Activated CD8-positive, alpha-beta T cell treated with anti-CD3 and anti-CD28 coated beads for 36 hours (primary cell): ENCODE measurements around the gene NUAK2. TPM values are rescaled to one million over a fixed set of nuclear protein-coding genes. Genes with fewer than 3 reads are reported as not detected.
"Not testable (repeated sequence)": the region's sequence is repeated elsewhere in the genome, so short reads cannot be mapped to it uniquely, and the experiment has no call there.

Experiments
- ATAC-seq: fragments of 200-7000 bp; cut with Tn5 transposase; one replicate; pipeline ENCODE4 v1.10.0; 2021; ENCODE audit warnings: mild to moderate bottlenecking, moderate library complexity
- CTCF ChIA-PET: fragments of 350-600 bp; sonication (Branson Sonifier 250); formaldehyde crosslinking; loops from one replicate; lab custom pipeline; 2021; ENCODE audit warnings: antibody characterized with exemption; lab: Charles Lee
- POLR2A ChIA-PET: fragments of 350-600 bp; sonication (Branson Sonifier 250); formaldehyde crosslinking; loops from one replicate; lab custom pipeline; 2021; ENCODE audit warnings: antibody characterized with exemption; lab: Charles Lee
- DNase-seq: peaks from one replicate; pipeline ENCODE4 v3.0.0-alpha.2; 2020
- H3K27ac Mint-ChIP-seq: one replicate; pipeline ENCODE4 v1.8.0; 2021; ENCODE audit warnings: mild to moderate bottlenecking, mixed read lengths
- H3K27me3 Mint-ChIP-seq: one replicate; pipeline ENCODE4 v1.8.0; 2021; ENCODE audit warnings: mixed read lengths
- H3K36me3 Mint-ChIP-seq: one replicate; pipeline ENCODE4 v1.8.0; 2021; ENCODE audit warnings: low read depth, mixed read lengths
- H3K4me1 Mint-ChIP-seq: one replicate; pipeline ENCODE4 v1.8.0; 2021; ENCODE audit warnings: low read depth, mixed read lengths
- H3K4me3 Mint-ChIP-seq: one replicate; pipeline ENCODE4 v1.8.0; 2021; ENCODE audit warnings: mild to moderate bottlenecking, moderate library complexity, mixed read lengths
- H3K9me3 Mint-ChIP-seq: one replicate; pipeline ENCODE4 v1.8.0; 2021; ENCODE audit warnings: mixed read lengths
- intact Hi-C: fragments of 100-400 bp; cut with micrococcal nuclease; formaldehyde crosslinking; loops from one replicate; pipeline ENCODE4 v1.10.0; 2022
- total RNA-seq, 2 experiments: library from RNA; stranded (reverse); gene quantifications; one replicate each; pipeline ENCODE4 v1.2.3, GENCODE V29; 2021
- TF ChIP-seq, protein P1 (sequence below): fragments of 200-600 bp; IDR thresholded peaks from one replicate; pipeline ENCODE4 v1.8.0; 2022; ENCODE audit warnings: antibody characterized with exemption, mild to moderate bottlenecking

The NUAK2 gene
- total RNA-seq, 2 experiments from 2014 or later, result 1.9 TPM

DNA sequence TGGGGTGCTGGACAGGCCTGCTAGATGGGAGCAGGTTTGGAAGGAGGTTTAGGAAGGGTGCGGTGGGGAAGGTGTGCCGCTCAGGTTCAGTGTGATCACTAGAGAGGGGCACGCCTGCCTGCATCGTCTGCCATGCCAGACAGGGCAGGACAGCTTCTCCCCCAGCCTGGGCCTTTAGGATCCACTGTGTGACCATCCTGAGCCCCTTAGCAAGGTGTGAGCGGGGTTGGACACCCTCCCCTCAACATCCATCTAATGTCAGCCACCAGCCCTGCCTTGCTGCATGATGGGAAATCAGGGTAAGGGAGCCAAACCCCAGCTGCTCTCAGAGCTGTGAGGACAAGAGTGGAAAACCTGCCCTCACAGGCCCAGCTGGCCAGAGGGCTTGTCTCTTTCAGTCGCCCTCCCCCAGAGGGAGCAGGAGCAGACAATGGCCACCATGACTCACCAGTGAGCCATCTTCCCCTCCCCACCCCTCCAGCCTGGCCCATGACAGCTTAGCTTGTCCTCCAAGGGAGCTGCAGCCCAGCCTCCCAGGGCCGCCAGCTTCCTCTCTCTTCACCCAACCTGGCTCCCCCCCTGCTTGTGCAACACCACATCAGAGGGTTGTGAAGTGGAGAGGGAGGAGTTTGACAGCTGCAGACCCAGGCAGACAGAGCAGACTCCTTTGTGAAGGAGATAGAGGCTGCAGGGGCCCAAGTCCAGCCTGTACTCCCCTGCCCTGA lies 37.0 kb downstream of the NUAK2 start:
- ChIA-PET POLR2A (interaction anchor here (0.7 to 10.4 kb wide), 6 partner anchors 11 to 348 kb away, joined by 3 to 158 read pairs (median 3); partner anchors contain the start of genes ELK4 and NUAK2), CTCF (interaction anchor here (0.9 to 23.4 kb wide), 4 partner anchors 10 to 56 kb away, joined by 4 to 1285 read pairs (median 68); partner anchors contain the start of gene NUAK2)
- intact Hi-C loops, result loop anchor here (2.0 kb wide), 1 partner anchor 36 kb away; the partner anchor contains the start of gene NUAK2
- TF ChIP-seq, protein P1, sequence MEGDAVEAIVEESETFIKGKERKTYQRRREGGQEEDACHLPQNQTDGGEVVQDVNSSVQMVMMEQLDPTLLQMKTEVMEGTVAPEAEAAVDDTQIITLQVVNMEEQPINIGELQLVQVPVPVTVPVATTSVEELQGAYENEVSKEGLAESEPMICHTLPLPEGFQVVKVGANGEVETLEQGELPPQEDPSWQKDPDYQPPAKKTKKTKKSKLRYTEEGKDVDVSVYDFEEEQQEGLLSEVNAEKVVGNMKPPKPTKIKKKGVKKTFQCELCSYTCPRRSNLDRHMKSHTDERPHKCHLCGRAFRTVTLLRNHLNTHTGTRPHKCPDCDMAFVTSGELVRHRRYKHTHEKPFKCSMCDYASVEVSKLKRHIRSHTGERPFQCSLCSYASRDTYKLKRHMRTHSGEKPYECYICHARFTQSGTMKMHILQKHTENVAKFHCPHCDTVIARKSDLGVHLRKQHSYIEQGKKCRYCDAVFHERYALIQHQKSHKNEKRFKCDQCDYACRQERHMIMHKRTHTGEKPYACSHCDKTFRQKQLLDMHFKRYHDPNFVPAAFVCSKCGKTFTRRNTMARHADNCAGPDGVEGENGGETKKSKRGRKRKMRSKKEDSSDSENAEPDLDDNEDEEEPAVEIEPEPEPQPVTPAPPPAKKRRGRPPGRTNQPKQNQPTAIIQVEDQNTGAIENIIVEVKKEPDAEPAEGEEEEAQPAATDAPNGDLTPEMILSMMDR, result no peak
- DNase-seq, result peak; percentile 96
- Mint-ChIP-seq H3K9me3 (peaks cover 3% of the 10 kb centered on the region), H3K36me3 (no peaks in the 10 kb centered on the region), H3K27ac (peak overlapping the region; percentile 66), H3K4me1 (peaks cover 74% of the 10 kb centered on the region), H3K4me3 (peak overlapping the region; percentile 57), H3K27me3 (no peaks in the 10 kb centered on the region)
- peak; percentile 75 for ATAC-seq

DNA sequence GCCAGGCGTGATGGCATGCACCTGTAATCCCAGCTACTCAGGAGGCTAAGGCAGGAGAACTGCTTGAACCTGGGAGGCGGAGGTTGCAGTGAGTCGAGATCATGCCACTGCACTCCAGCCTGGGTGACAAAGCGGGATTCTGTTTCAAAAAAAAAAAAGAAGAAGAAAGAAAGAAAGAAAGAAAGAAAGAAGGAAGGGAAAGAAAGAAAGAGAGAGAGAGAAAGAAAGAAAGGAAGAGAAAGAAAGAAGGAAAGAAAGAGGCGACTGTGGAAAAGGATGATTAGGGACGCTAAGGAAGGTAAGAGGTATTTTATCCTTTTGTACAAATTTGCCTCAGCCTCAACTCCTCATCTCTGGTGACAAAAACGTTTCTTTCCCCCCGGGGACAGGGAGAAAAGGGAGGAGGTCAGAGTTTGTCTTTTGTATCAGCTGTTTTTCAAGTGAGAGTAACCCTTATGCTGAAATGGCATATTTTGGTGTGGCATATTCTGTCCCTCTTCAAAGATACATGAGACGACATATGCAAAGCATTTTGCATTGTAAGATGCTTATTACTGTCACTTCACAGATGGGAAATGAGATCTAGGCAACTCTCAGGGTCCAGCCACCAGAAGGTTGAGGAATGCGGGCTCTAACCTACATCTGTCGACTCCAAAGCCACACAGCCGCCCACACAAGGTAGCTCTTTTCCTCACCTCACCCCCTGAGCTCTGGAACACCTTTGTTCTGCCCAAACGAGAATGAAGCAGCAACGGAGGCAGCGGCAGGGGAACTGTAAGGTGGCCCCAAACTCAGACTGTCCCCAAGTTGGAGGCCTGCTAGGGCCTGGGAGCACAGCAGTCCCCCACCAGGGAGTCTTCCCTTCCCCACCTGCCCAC lies 38.0 kb downstream of the NUAK2 start:
- no peak overlapping the region for H3K27ac Mint-ChIP-seq
- TF ChIP-seq, protein P1, result no peak
- ChIA-PET CTCF (interaction anchor here (2.1 to 23.4 kb wide), 3 partner anchors 10 to 40 kb away, joined by 8 to 1285 read pairs (median 128); partner anchors contain the start of gene NUAK2), POLR2A (interaction anchor here (1.0 to 10.4 kb wide), 4 partner anchors 10 to 55 kb away, joined by 3 to 158 read pairs (median 8); partner anchors contain the start of gene NUAK2)
- peaks cover 79% of the 10 kb centered on the region for H3K4me1 Mint-ChIP-seq
- H3K27me3 Mint-ChIP-seq, result no peaks in the 10 kb centered on the region
- intact Hi-C loops, result loop anchor here (2.0 kb wide), 1 partner anchor 37 kb away; the partner anchor contains the start of gene NUAK2
- DNase-seq, result peak; percentile 28
- H3K9me3 Mint-ChIP-seq, result peaks cover 3% of the 10 kb centered on the region
- H3K4me3 Mint-ChIP-seq, result no peak overlapping the region
- no peaks in the 10 kb centered on the region for H3K36me3 Mint-ChIP-seq
- ATAC-seq, result no peak

DNA sequence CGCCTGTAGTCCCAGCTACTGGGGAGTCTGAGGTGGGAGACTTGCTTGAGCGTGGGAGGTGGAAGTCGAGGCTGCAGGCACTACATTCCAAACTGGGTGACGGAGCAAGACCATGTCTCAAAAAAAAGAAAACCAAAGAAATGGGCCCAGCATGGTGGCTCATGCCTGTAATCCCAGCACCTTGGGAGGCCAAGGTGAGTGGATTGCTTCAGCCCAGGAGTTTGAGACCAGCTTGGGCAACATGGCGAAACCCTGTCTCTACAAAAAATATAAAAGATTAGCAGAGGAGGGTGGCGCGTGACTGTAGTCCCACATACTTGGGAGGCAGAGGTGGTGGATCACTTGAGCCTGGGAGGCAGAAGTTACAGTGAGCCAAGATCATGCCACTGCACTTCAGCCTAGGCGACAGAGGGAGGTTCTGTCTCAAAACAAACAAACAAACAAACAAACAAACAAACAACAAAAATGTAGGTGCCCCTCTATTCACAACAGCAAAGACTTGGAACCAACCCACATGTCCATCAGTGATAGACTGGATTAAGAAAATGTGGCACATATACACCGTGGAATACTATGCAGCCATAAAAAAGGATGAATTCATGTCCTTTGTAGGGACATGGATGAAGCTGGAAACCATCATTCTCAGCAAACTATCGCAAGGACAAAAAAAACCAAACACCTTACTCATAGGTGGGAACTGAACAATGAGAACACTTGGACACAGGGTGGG lies 40.7 kb downstream of the NUAK2 start:
- intact Hi-C loops, H3K27me3 Mint-ChIP-seq, H3K4me3 Mint-ChIP-seq, H3K9me3 Mint-ChIP-seq, H3K36me3 Mint-ChIP-seq, ATAC-seq, DNase-seq: not testable (repeated sequence)
- peak overlapping the region; percentile 49 for H3K27ac Mint-ChIP-seq
- H3K4me1 Mint-ChIP-seq, result peaks cover 63% of the 10 kb centered on the region
- ChIA-PET POLR2A (interaction anchor here (10.4 kb wide), 1 partner anchor 38 kb away, joined by 158 read pairs; the partner anchor contains the start of gene NUAK2), CTCF (interaction anchor here (1.2 to 23.4 kb wide), 8 partner anchors 7 to 243 kb away, joined by 4 to 1285 read pairs (median 7); partner anchors contain the start of gene NUAK2)

DNA sequence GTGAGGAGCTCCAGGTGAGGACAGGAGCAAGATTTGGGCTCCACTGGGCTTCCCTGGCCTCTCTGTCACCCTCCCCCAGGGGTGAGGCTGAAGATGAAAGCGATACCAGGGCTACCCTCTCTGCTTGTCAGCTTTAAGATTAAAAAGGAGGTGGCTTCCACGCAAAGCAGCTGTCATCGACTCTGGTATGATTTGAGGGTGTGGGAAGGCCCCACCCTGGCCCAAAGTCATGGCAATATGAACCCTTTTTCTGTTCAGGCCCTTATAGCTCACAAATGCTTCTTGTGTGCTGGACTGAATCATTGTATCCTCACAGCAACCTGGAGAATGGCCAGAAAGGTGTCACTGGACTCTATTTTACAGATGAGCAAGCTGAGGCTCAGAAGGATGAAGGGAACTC lies 41.6 kb downstream of the NUAK2 start:
- Mint-ChIP-seq H3K4me3 (no peak overlapping the region), H3K36me3 (no peaks in the 10 kb centered on the region), H3K4me1 (peaks cover 63% of the 10 kb centered on the region), H3K9me3 (peaks cover 3% of the 10 kb centered on the region), H3K27me3 (no peaks in the 10 kb centered on the region), H3K27ac (peak overlapping the region; percentile 49)
- CTCF ChIA-PET, result interaction anchor here (1.1 to 23.4 kb wide), 8 partner anchors 18 to 244 kb away, joined by 3 to 1285 read pairs (median 5); partner anchors contain the start of gene NUAK2
- POLR2A ChIA-PET, result interaction anchor here (10.4 kb wide), 1 partner anchor 39 kb away, joined by 158 read pairs; the partner anchor contains the start of gene NUAK2
- TF ChIP-seq, protein P1, result no peak
- peak; percentile 35 for ATAC-seq
- peak; percentile 68 for DNase-seq
- intact Hi-C loops, result no loop called here
